WTC11 (cell line): ENCODE results near the gene CIPC. TPM values are rescaled to one million over a fixed set of nuclear protein-coding genes. Genes with fewer than 3 reads are reported as not detected.

Experiments used
- ATAC-seq: fragments of 200-7000 bp; cut with Tn5 transposase; 2 replicates; pipeline ENCODE4 v1.10.0; 2021; ENCODE audit warnings: mild to moderate bottlenecking, moderate library complexity
- CTCF ChIA-PET: fragments of 300-600 bp; sonication (Branson Sonifier 250); formaldehyde crosslinking; loops from one replicate; lab custom pipeline; 2021; ENCODE audit warnings: antibody characterized with exemption; lab: Charles Lee
- POLR2A ChIA-PET: fragments of 350-600 bp; sonication (Branson Sonifier 250); formaldehyde crosslinking; loops from one replicate; lab custom pipeline; 2021; ENCODE audit warnings: antibody characterized with exemption; lab: Charles Lee
- DNase-seq: peaks from one replicate; pipeline ENCODE4 v3.0.0; 2021; ENCODE audit warnings: low spot score
- H3K27ac Mint-ChIP-seq: 2 replicates; pipeline ENCODE4 v1.8.0; 2021; ENCODE audit warnings: mixed read lengths
- H3K27me3 Mint-ChIP-seq: 2 replicates; pipeline ENCODE4 v1.8.0; 2021; ENCODE audit warnings: low read depth, mild to moderate bottlenecking, moderate library complexity, mixed read lengths
- H3K36me3 Mint-ChIP-seq: 2 replicates; pipeline ENCODE4 v1.8.0; 2021; ENCODE audit warnings: mixed read lengths
- H3K4me1 Mint-ChIP-seq: 2 replicates; pipeline ENCODE4 v1.8.0; 2022; ENCODE audit warnings: mixed read lengths
- H3K4me3 Mint-ChIP-seq: 2 replicates; pipeline ENCODE4 v1.8.0; 2021; ENCODE audit warnings: mild to moderate bottlenecking, moderate library complexity, mixed read lengths
- H3K9me3 Mint-ChIP-seq: 2 replicates; pipeline ENCODE4 v1.8.0; 2021; ENCODE audit warnings: mixed read lengths
- AR ChIP-seq: fragments of 250-450 bp; sonication (Bioruptor Pico); IDR thresholded peaks from 2 replicates; pipeline ENCODE4 v1.9.0; 2021; ENCODE audit warnings: mild to moderate bottlenecking
- E2F4 ChIP-seq: sonication (generic); formaldehyde crosslinking; IDR thresholded peaks from 2 replicates; pipeline ENCODE4 v1.8.1; 2022; ENCODE audit warnings: low read depth, mild to moderate bottlenecking, moderate library complexity, missing genetic modification reagents, borderline replicate concordance
- ELF4 ChIP-seq: sonication (generic); formaldehyde crosslinking; IDR thresholded peaks from 2 replicates; pipeline ENCODE4 v1.8.1; 2022; ENCODE audit warnings: low read depth, mild to moderate bottlenecking, moderate library complexity, missing genetic modification reagents
- ETV6 ChIP-seq: sonication (generic); formaldehyde crosslinking; IDR thresholded peaks from 2 replicates; pipeline ENCODE4 v1.8.1; 2022; ENCODE audit warnings: mild to moderate bottlenecking, missing genetic modification reagents
- FOXJ3 ChIP-seq: sonication (generic); formaldehyde crosslinking; IDR thresholded peaks from 2 replicates; pipeline ENCODE4 v1.9.0; 2021; ENCODE audit warnings: missing genetic modification reagents, mild to moderate bottlenecking, borderline replicate concordance
- FOXP4 ChIP-seq: sonication (generic); formaldehyde crosslinking; IDR thresholded peaks from 2 replicates; pipeline ENCODE4 v1.8.0; 2022; ENCODE audit warnings: mild to moderate bottlenecking, missing genetic modification reagents
- GABPB1 ChIP-seq: sonication (generic); formaldehyde crosslinking; IDR thresholded peaks from 2 replicates; pipeline ENCODE4 v1.8.1; 2023; ENCODE audit warnings: mild to moderate bottlenecking, missing genetic modification reagents
- GTF2I ChIP-seq: fragments of 250-450 bp; sonication (Bioruptor Pico); conservative IDR thresholded peaks from 2 replicates; pipeline ENCODE4 v1.4.0; 2021; ENCODE audit warnings: mild to moderate bottlenecking
- MYBL2 ChIP-seq: sonication (generic); formaldehyde crosslinking; IDR thresholded peaks from 2 replicates; pipeline ENCODE4 v1.8.1; 2023; ENCODE audit warnings: mild to moderate bottlenecking, moderate library complexity, missing genetic modification reagents
- NFATC4 ChIP-seq: fragments of 250-450 bp; sonication (Bioruptor Pico); IDR thresholded peaks from 2 replicates; pipeline ENCODE4 v1.9.0; 2021; ENCODE audit warnings: mild to moderate bottlenecking
- OVOL2 ChIP-seq: fragments of 250-450 bp; sonication (Bioruptor Pico); IDR thresholded peaks from 2 replicates; pipeline ENCODE4 v1.9.0; 2021; ENCODE audit warnings: mild to moderate bottlenecking, borderline replicate concordance
- PRRX2 ChIP-seq: fragments of 250-450 bp; sonication (Bioruptor Pico); IDR thresholded peaks from 2 replicates; pipeline ENCODE4 v1.8.0; 2021; ENCODE audit warnings: mild to moderate bottlenecking
- TP53 ChIP-seq: sonication (generic); formaldehyde crosslinking; IDR thresholded peaks from 2 replicates; pipeline ENCODE4 v1.8.1; 2023; ENCODE audit warnings: mild to moderate bottlenecking, missing genetic modification reagents
- ZBTB21 ChIP-seq: sonication (generic); formaldehyde crosslinking; IDR thresholded peaks from 2 replicates; pipeline ENCODE4 v1.8.1; 2023; ENCODE audit warnings: mild to moderate bottlenecking, missing genetic modification reagents, borderline replicate concordance
- ZBTB43 ChIP-seq: sonication (generic); formaldehyde crosslinking; IDR thresholded peaks from 2 replicates; pipeline ENCODE4 v1.8.1; 2023; ENCODE audit warnings: mild to moderate bottlenecking, missing genetic modification reagents
- ZNF121 ChIP-seq: sonication (generic); formaldehyde crosslinking; IDR thresholded peaks from 2 replicates; pipeline ENCODE4 v1.8.0; 2023; ENCODE audit warnings: missing genetic modification reagents
- ZNF138 ChIP-seq: sonication (generic); formaldehyde crosslinking; conservative IDR thresholded peaks from 2 replicates; pipeline ENCODE4 v1.8.1; 2022; ENCODE audit warnings: mild to moderate bottlenecking, moderate library complexity, missing genetic modification reagents
- ZNF232 ChIP-seq: sonication (generic); formaldehyde crosslinking; IDR thresholded peaks from 2 replicates; pipeline ENCODE4 v1.8.0; 2022; ENCODE audit warnings: mild to moderate bottlenecking, missing genetic modification reagents
- ZNF416 ChIP-seq: fragments of 250-450 bp; sonication (Bioruptor Pico); IDR thresholded peaks from 2 replicates; pipeline ENCODE4 v1.9.0; 2021; ENCODE audit warnings: mild to moderate bottlenecking, inconsistent platforms
- ZNF423 ChIP-seq: fragments of 250-450 bp; sonication (Bioruptor Pico); IDR thresholded peaks from 2 replicates; pipeline ENCODE4 v2.1.2; 2022; ENCODE audit warnings: mild to moderate bottlenecking, moderate library complexity
- total RNA-seq: library from RNA; stranded (reverse); gene quantifications from 3 replicates; pipeline ENCODE4 v1.2.3, GENCODE V29; 2021
- TF ChIP-seq, protein P1 (sequence below): fragments of 200-600 bp; IDR thresholded peaks from 2 replicates; pipeline ENCODE4 v1.8.0; 2022; ENCODE audit warnings: antibody characterized with exemption

The CIPC gene
- total RNA-seq, 1 experiment from 2014 or later: 25.4 TPM

DNA sequence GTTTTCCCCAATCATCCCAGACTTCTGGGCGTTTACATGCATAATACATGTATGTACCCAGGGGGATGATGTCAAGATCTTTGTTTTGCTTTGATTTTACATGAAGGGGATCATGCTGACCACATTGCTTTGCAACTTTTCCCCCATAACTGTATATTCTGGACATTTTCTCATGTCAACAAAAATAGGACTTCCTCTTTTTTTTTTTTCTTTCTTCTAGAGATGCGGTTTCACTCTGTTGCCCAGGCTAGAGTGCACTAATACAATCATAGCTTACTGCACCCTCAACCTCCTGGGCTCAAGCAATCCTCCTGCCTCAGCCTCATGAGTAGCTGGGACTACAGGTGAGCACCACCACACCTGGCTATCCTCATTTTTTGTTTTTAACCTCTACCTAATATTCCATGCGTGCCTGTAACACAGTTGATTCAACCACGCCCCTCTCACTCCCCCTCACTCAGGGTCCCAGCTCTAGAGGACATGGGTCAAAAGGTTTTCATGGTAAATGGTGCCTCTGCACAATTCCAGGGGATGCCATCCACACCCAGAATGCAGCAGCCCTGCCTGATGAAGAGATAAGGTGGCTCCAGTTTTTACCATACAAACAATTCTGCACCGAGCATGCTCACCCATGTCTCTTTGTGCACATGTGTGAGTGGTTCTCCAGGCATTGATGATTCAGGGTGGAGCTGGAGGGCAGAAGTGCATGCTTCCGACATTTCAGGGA, 32.0 kb upstream of the CIPC start:
- ATAC-seq (no peak), DNase-seq (no peak)
- Mint-ChIP-seq H3K27me3 (no peaks in the 10 kb centered on the region), H3K27ac (no peak overlapping the region), H3K4me1 (peaks cover 26% of the 10 kb centered on the region), H3K4me3 (no peak overlapping the region), H3K9me3 (no peaks in the 10 kb centered on the region), H3K36me3 (no peaks in the 10 kb centered on the region)
- ChIA-PET POLR2A (no interaction called here), CTCF (interaction anchor here (0.8 to 11.4 kb wide), 5 partner anchors 32 to 193 kb away, joined by 3 to 249 read pairs (median 5); no protein-coding TSS in a partner anchor)
- TF ChIP-seq ZNF232 (CRISPR knock-in tag) (no peak), TP53 (CRISPR knock-in tag) (no peak), MYBL2 (CRISPR knock-in tag) (no peak)

DNA sequence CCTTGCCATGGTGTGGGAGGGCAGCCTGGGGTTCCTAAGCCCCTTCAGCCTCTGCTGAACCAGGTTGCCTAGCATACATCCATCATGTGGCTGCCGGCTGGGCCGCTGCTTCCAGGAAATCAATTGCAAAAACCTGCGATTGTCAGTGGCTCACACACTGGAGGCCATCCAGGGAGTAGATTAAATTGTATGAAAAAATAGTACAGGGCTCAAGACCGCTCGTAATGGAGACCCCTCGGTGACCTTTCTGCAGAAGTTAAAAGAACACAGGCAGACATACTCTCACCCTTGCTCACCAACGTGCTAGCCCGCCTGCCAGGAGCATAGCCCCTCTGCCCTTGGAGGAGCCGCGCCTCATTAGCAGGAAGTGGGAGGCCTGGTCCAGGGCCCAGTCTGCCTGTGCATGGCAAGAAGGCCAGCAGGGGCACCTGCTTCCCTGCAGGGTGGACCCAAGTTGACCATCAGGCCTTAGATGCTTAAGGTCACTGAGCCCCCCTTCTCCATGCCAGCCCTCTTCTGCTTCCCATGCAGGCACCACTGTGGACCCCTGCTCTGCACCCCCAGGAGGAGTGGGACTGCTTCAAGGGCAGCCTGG, 31.4 kb upstream of the CIPC start:
- no peaks in the 10 kb centered on the region for H3K36me3 Mint-ChIP-seq
- TF ChIP-seq GABPB1 (CRISPR knock-in tag) (no peak), OVOL2 (CRISPR knock-in tag) (no peak), FOXJ3 (CRISPR knock-in tag) (no peak), PRRX2 (CRISPR knock-in tag) (no peak), GTF2I (CRISPR knock-in tag) (no peak), AR (no peak), NFATC4 (CRISPR knock-in tag) (no peak), E2F4 (CRISPR knock-in tag) (no peak), ZBTB21 (CRISPR knock-in tag) (no peak), ELF4 (no peak), ZBTB43 (CRISPR knock-in tag) (no peak)
- H3K27me3 Mint-ChIP-seq: no peaks in the 10 kb centered on the region
- H3K4me3 Mint-ChIP-seq: no peak overlapping the region
- CTCF ChIA-PET: interaction anchor here (0.7 to 11.4 kb wide), 7 partner anchors 61 to 196 kb away, joined by 3 to 249 read pairs (median 3); no protein-coding TSS in a partner anchor
- peaks cover 29% of the 10 kb centered on the region for H3K4me1 Mint-ChIP-seq
- H3K27ac Mint-ChIP-seq: no peak overlapping the region
- no peaks in the 10 kb centered on the region for H3K9me3 Mint-ChIP-seq
- DNase-seq (no peak), ATAC-seq (no peak)
- POLR2A ChIA-PET: interaction anchor here (1.1 kb wide), 1 partner anchor 38 kb away, joined by 7 read pairs; no protein-coding TSS in a partner anchor

DNA sequence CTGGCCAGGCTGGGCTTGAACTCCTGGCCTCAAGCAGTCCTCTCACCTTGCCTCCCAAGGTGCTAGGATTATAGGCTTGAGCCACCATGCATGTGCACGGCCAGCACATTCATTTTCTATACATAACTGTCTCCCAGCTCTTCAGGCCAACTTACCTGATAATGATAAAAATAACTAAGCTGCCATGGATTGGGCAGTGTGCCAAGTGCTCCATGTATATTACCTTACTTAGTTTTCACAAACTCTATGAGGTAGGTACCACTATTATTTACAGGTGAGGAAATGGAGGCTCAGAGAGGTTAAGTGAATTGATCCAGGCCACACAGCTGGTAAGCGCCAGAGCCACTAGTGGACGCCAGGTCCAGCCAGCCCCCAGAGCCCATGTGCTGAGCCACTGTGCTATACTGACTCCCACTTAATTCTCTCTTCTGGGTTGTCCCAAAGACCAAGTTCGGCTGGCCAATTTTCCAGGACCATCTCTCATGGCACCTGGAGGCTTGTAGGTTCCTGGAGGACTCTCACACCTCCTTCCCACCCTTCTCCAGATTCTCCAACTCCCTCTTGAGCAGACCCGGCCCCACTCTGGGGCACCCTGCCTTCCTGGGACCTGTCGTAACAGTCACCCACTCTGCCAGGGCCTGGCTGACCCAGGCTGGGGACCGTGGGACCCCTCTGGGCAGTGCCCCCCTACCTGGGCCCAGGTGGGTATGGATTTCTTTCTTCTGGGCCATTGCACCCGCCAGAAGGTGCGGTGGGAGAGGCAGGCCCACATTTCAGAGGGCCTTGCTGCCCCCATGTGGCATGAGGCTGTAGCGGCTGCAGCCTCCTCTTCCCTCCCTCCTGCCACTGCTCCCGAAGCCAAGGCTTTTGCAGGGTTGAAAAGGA, 30.2 kb upstream of the CIPC start:
- no peaks in the 10 kb centered on the region for H3K9me3 Mint-ChIP-seq
- no peaks in the 10 kb centered on the region for H3K36me3 Mint-ChIP-seq
- CTCF ChIA-PET: interaction anchor here (0.7 to 11.4 kb wide), 20 partner anchors 9 to 283 kb away, joined by 3 to 249 read pairs (median 5); no protein-coding TSS in a partner anchor
- peak; percentile 83 for DNase-seq
- ATAC-seq: peak; percentile 86
- no peak overlapping the region for H3K27ac Mint-ChIP-seq
- POLR2A ChIA-PET: interaction anchor here (1.1 kb wide), 1 partner anchor 39 kb away, joined by 7 read pairs; no protein-coding TSS in a partner anchor
- H3K4me1 Mint-ChIP-seq: peaks cover 27% of the 10 kb centered on the region
- H3K4me3 Mint-ChIP-seq: no peak overlapping the region
- H3K27me3 Mint-ChIP-seq: no peaks in the 10 kb centered on the region
- TF ChIP-seq ZNF423 (CRISPR knock-in tag) (peak; percentile 47; the same call in 1 of the 2 replicates), ETV6 (CRISPR knock-in tag) (0 out of 2 replicates have a peak, but pooled peaks have one; percentile 14), FOXP4 (no peak), ZNF416 (CRISPR knock-in tag) (no peak), ZNF138 (CRISPR knock-in tag) (0 out of 2 replicates have a peak, but pooled peaks have one; percentile 12), ZNF121 (no peak)
- TF ChIP-seq, protein P1, sequence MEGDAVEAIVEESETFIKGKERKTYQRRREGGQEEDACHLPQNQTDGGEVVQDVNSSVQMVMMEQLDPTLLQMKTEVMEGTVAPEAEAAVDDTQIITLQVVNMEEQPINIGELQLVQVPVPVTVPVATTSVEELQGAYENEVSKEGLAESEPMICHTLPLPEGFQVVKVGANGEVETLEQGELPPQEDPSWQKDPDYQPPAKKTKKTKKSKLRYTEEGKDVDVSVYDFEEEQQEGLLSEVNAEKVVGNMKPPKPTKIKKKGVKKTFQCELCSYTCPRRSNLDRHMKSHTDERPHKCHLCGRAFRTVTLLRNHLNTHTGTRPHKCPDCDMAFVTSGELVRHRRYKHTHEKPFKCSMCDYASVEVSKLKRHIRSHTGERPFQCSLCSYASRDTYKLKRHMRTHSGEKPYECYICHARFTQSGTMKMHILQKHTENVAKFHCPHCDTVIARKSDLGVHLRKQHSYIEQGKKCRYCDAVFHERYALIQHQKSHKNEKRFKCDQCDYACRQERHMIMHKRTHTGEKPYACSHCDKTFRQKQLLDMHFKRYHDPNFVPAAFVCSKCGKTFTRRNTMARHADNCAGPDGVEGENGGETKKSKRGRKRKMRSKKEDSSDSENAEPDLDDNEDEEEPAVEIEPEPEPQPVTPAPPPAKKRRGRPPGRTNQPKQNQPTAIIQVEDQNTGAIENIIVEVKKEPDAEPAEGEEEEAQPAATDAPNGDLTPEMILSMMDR: peak; percentile 74
